Epithelial cell of esophagus (primary cell): Measurements from ENCODE around the gene HBB.

Experiments
- DNase-seq: peaks from one replicate; pipeline ENCODE4 v3.0.0; 2010; ENCODE audit warnings: low read depth
- H3K4me3 ChIP-seq: 2 replicates; pipeline ENCODE4 v1.5.1; 2011; ENCODE audit warnings: mild to moderate bottlenecking, low read length, control low read depth
- CTCF ChIP-seq: IDR thresholded peaks from 2 replicates; pipeline ENCODE4 v1.5.1; 2011; ENCODE audit warnings: low read depth, mild to moderate bottlenecking, low read length, control low read depth, inconsistent platforms; ENCODE audit not compliant: insufficient read depth; ENCODE audit errors: missing control alignments

The HBB gene

DNA sequence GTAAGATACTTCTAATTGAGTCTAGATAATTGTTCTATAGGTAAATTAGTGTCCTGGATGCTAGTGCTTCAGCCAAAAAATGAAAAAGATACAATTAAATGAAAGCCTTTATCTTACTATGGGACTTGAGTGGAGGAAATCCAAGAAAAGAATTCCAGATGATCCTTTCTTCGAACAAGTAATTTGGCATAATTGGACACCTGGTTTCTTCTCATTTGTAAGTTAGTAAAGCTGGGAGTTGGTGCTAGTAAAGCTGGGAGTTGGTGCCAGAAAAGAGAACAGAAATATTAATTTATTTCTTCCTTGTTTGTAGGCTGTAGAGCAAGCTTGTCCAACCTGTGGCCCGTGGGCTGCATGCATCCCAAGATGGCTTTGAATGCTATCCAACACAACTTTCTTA lies 38.7 kb downstream of the HBB start:
- TF ChIP-seq CTCF: no peak

GRCh38 chr11:5178046-5178837 lies 48.6 kb downstream of the HBB start:
- no peak for TF ChIP-seq CTCF

More for the DNA sequence above, 38.7 kb downstream of the HBB start:
- no peak for DNase-seq
- H3K4me3 ChIP-seq: no peak overlapping the region

More at GRCh38 chr11:5178046-5178837, 48.6 kb downstream of the HBB start:
- DNase-seq: no peak
- no peak overlapping the region for H3K4me3 ChIP-seq
